Measurements from ENCODE around the gene MAP7D1.

The MAP7D1 gene

GRCh38 chr1:36119456-36119855, 36.5 kb upstream of the MAP7D1 start:
- TF ChIP-seq JUND (IDR thresholded peaks at IDR 0.05; ENCODE audit: low read depth): no peak
- in situ Hi-C loops (cut with HindIII; ENCODE audit: low pct_unique_long_range_greater_than_20kb, low sequenced_read_pairs): no loop called here
- DNase-seq (ENCODE audit: low read depth in 1 of 2, low spot score in 1 of 2): no peak

- in situ Hi-C loops (cut with HindIII; ENCODE audit: low pct_unique_long_range_greater_than_20kb, low sequenced_read_pairs): no loop called here
- DNase-seq (ENCODE audit: low read depth in 1 of 2, low spot score in 1 of 2): no peak
- TF ChIP-seq JUND (IDR thresholded peaks at IDR 0.05; ENCODE audit: low read depth): no peak
These were observed 33.6 kb upstream of the MAP7D1 start for GRCh38 chr1:36122062-36123030.

- no peak for TF ChIP-seq JUND (IDR thresholded peaks at IDR 0.05; ENCODE audit: low read depth)
- DNase-seq (ENCODE audit: low read depth in 1 of 2, low spot score in 1 of 2): no peak
- in situ Hi-C loops (cut with HindIII; ENCODE audit: low pct_unique_long_range_greater_than_20kb, low sequenced_read_pairs): no loop called here
These were observed 32.6 kb upstream of the MAP7D1 start for GRCh38 chr1:36123356-36123755.

- in situ Hi-C loops (cut with HindIII; ENCODE audit: low pct_unique_long_range_greater_than_20kb, low sequenced_read_pairs): no loop called here
These were observed 31.4 kb upstream of the MAP7D1 start for GRCh38 chr1:36124404-36125128.

GRCh38 chr1:36125129-36125991, 30.6 kb upstream of the MAP7D1 start, which contains the start of gene COL8A2:
COL8A2 (minus strand) TSS chr1:36125222; CDS start chr1:36100242, 24,980 bp downstream.
- TF ChIP-seq JUND (IDR thresholded peaks at IDR 0.05; ENCODE audit: low read depth): no peak
- DNase-seq (ENCODE audit: low read depth in 1 of 2, low spot score in 1 of 2): no peak
- in situ Hi-C loops (cut with HindIII; ENCODE audit: low pct_unique_long_range_greater_than_20kb, low sequenced_read_pairs): no loop called here

More at GRCh38 chr1:36124404-36125128, 31.4 kb upstream of the MAP7D1 start:
- TF ChIP-seq JUND (IDR thresholded peaks at IDR 0.05; ENCODE audit: low read depth): no peak
- no peak for DNase-seq (ENCODE audit: low read depth in 1 of 2, low spot score in 1 of 2)

GRCh38 chr1:36126005-36126716, 29.8 kb upstream of the MAP7D1 start:
- no peak for TF ChIP-seq JUND (IDR thresholded peaks at IDR 0.05; ENCODE audit: low read depth)
- in situ Hi-C loops (cut with HindIII; ENCODE audit: low pct_unique_long_range_greater_than_20kb, low sequenced_read_pairs): no loop called here
- DNase-seq (ENCODE audit: low read depth in 1 of 2, low spot score in 1 of 2): no peak

GRCh38 chr1:36126797-36127500, 29.0 kb upstream of the MAP7D1 start:
- DNase-seq (ENCODE audit: low read depth in 1 of 2, low spot score in 1 of 2): no peak
- in situ Hi-C loops (cut with HindIII; ENCODE audit: low pct_unique_long_range_greater_than_20kb, low sequenced_read_pairs): no loop called here

GRCh38 chr1:36128126-36128904, 27.6 kb upstream of the MAP7D1 start:
- no peak for DNase-seq (ENCODE audit: low read depth in 1 of 2, low spot score in 1 of 2)
- in situ Hi-C loops (cut with HindIII; ENCODE audit: low pct_unique_long_range_greater_than_20kb, low sequenced_read_pairs): no loop called here
- TF ChIP-seq JUND (IDR thresholded peaks at IDR 0.05; ENCODE audit: low read depth): no peak

More at GRCh38 chr1:36126797-36127500, 29.0 kb upstream of the MAP7D1 start:
- no peak for TF ChIP-seq JUND (IDR thresholded peaks at IDR 0.05; ENCODE audit: low read depth)

GRCh38 chr1:36128905-36129206, 27.1 kb upstream of the MAP7D1 start:
- TF ChIP-seq JUND (IDR thresholded peaks at IDR 0.05; ENCODE audit: low read depth): no peak
- no peak for DNase-seq (ENCODE audit: low read depth in 1 of 2, low spot score in 1 of 2)
- in situ Hi-C loops (cut with HindIII; ENCODE audit: low pct_unique_long_range_greater_than_20kb, low sequenced_read_pairs): no loop called here

- DNase-seq (ENCODE audit: low read depth in 1 of 2, low spot score in 1 of 2): no peak
- no peak for TF ChIP-seq JUND (IDR thresholded peaks at IDR 0.05; ENCODE audit: low read depth)
- in situ Hi-C loops (cut with HindIII; ENCODE audit: low pct_unique_long_range_greater_than_20kb, low sequenced_read_pairs): no loop called here
These were observed 23.9 kb upstream of the MAP7D1 start for GRCh38 chr1:36132029-36132428.

- in situ Hi-C loops (cut with HindIII; ENCODE audit: low pct_unique_long_range_greater_than_20kb, low sequenced_read_pairs): no loop called here
These were observed 22.5 kb upstream of the MAP7D1 start for GRCh38 chr1:36133484-36133883.

More at GRCh38 chr1:36133484-36133883, 22.5 kb upstream of the MAP7D1 start:
- no peak for TF ChIP-seq JUND (IDR thresholded peaks at IDR 0.05; ENCODE audit: low read depth)
- no peak for DNase-seq (ENCODE audit: low read depth in 1 of 2, low spot score in 1 of 2)
